IMR-90 (cell line): ENCODE measurements around the gene KRT80. TPM values are rescaled to one million over a fixed set of nuclear protein-coding genes. Genes with fewer than 3 reads are reported as not detected.

ENCODE experiments used
- ATAC-seq: fragments of 200-7000 bp; cut with Tn5 transposase; 2 replicates; pipeline ENCODE4 v1.9.1; 2020; ENCODE audit warnings: low read depth, mild to moderate bottlenecking, moderate library complexity
- BruUV-seq: library from RNA; stranded (reverse); fragments of 400-500 nt; replicated peaks from 2 replicates; lab custom pipeline; 2021; lab: Mats Ljungman, UMichigan
- CTCF ChIA-PET: fragments of 300-600 bp; formaldehyde crosslinking; extraction: SDS; loops from one replicate; lab custom pipeline; 2021; ENCODE audit warnings: antibody characterized with exemption; lab: Yijun Ruan, JAX
- POLR2A ChIA-PET: fragments of 300-600 bp; sonication (Branson Sonifier 250); formaldehyde crosslinking; loops from one replicate; lab custom pipeline; 2022; ENCODE audit warnings: antibody characterized with exemption; ENCODE audit not compliant: unreplicated experiment; lab: Charles Lee
- DNase-seq: peaks from one replicate; pipeline ENCODE4 v3.0.0; 2013
- H2AFZ ChIP-seq: replicated peaks from 2 replicates; pipeline ENCODE3; 2013; ENCODE audit warnings: low read length, mild to moderate bottlenecking; ENCODE audit not compliant: poor library complexity
- H2AK5ac ChIP-seq: 2 replicates; pipeline ENCODE4 v1.6.1; 2013; ENCODE audit warnings: low read depth, low read length, inconsistent platforms
- H2AK9ac ChIP-seq: replicated peaks from 2 replicates; pipeline ENCODE3; 2013; ENCODE audit warnings: mild to moderate bottlenecking, low read depth, low read length, moderate library complexity; ENCODE audit not compliant: poor library complexity
- H2BK120ac ChIP-seq: 2 replicates; pipeline ENCODE4 v1.6.1; 2013; ENCODE audit warnings: low read depth, low read length, inconsistent platforms
- H2BK15ac ChIP-seq: 3 replicates; pipeline ENCODE4 v1.6.1; 2013; ENCODE audit warnings: low read depth, low read length, inconsistent platforms
- H2BK20ac ChIP-seq: 2 replicates; pipeline ENCODE4 v1.6.1; 2013; ENCODE audit warnings: low read depth, mild to moderate bottlenecking, inconsistent platforms, low read length, moderate library complexity
- H2BK5ac ChIP-seq: 2 replicates; pipeline ENCODE4 v1.6.1; 2013; ENCODE audit warnings: mild to moderate bottlenecking, low read depth, low read length, inconsistent platforms; ENCODE audit not compliant: poor library complexity, severe bottlenecking
- H3K14ac ChIP-seq: replicated peaks from 2 replicates; pipeline ENCODE4 v1.6.1; 2013; ENCODE audit warnings: low read depth, low read length, inconsistent platforms
- H3K18ac ChIP-seq: 2 replicates; pipeline ENCODE4 v1.6.1; 2013; ENCODE audit warnings: low read depth, low read length, control low read depth
- H3K23ac ChIP-seq: 2 replicates; pipeline ENCODE4 v1.6.1; 2013; ENCODE audit warnings: low read depth, low read length, inconsistent platforms
- H3K27ac ChIP-seq: 2 replicates; pipeline ENCODE4 v1.5.1; 2013; ENCODE audit warnings: mild to moderate bottlenecking, control low read depth, low read length; ENCODE audit not compliant: insufficient read depth
- H3K27me3 ChIP-seq: 2 replicates; pipeline ENCODE4 v1.6.1; 2013; ENCODE audit warnings: low read length; ENCODE audit not compliant: control insufficient read depth, insufficient read depth
- H3K36me3 ChIP-seq: 2 replicates; pipeline ENCODE4 v1.6.1; 2013; ENCODE audit warnings: low read length, mixed read lengths; ENCODE audit not compliant: control insufficient read depth, insufficient read depth
- H3K4ac ChIP-seq: 2 replicates; pipeline ENCODE4 v1.6.1; 2013; ENCODE audit warnings: low read depth, low read length, inconsistent platforms
- H3K4me1 ChIP-seq: 2 replicates; pipeline ENCODE4 v1.6.1; 2013; ENCODE audit warnings: low read length, mixed read lengths; ENCODE audit not compliant: control insufficient read depth, insufficient read depth
- H3K4me2 ChIP-seq: 2 replicates; pipeline ENCODE4 v1.6.1; 2013; ENCODE audit warnings: low read depth, mild to moderate bottlenecking, control low read depth, low read length, moderate library complexity
- H3K4me3 ChIP-seq: 2 replicates; pipeline ENCODE4 v1.5.1; 2013; ENCODE audit warnings: low read depth, mild to moderate bottlenecking, control low read depth, low read length, moderate library complexity; ENCODE audit not compliant: insufficient read depth
- H3K56ac ChIP-seq: 2 replicates; pipeline ENCODE4 v1.6.1; 2013; ENCODE audit warnings: low read length, inconsistent platforms; ENCODE audit not compliant: insufficient read depth; ENCODE audit errors: extremely low read depth
- H3K79me1 ChIP-seq, 2 experiments: 2 replicates each; pipeline ENCODE4 v1.6.1; 2013; ENCODE audit warnings: low read length in 2 of 2, inconsistent platforms in 1 of 2, low read depth in 1 of 2
- H3K9ac ChIP-seq: 2 replicates; pipeline ENCODE4 v1.6.1; 2013; ENCODE audit warnings: low read depth, low read length, control low read depth
- H3K9me1 ChIP-seq: 2 replicates; pipeline ENCODE4 v1.6.1; 2013; ENCODE audit warnings: low read length, inconsistent platforms; ENCODE audit not compliant: insufficient read depth
- H3K9me3 ChIP-seq: 2 replicates; pipeline ENCODE4 v1.6.1; 2013; ENCODE audit warnings: low read length; ENCODE audit not compliant: control insufficient read depth, insufficient read depth
- H4K20me1 ChIP-seq: 2 replicates; pipeline ENCODE4 v1.6.1; 2013; ENCODE audit warnings: low read length, inconsistent platforms; ENCODE audit not compliant: insufficient read depth
- H4K5ac ChIP-seq: 2 replicates; pipeline ENCODE4 v1.6.1; 2013; ENCODE audit warnings: mild to moderate bottlenecking, low read depth, low read length, control low read depth
- H4K8ac ChIP-seq, 2 experiments: 2 replicates each; pipeline ENCODE4 v1.6.1; 2013; ENCODE audit warnings: low read depth in 2 of 2, low read length in 2 of 2, control low read depth in 1 of 2, inconsistent platforms in 1 of 2
- H4K91ac ChIP-seq: 2 replicates; pipeline ENCODE4 v1.6.1; 2013; ENCODE audit warnings: low read depth, low read length, inconsistent platforms; ENCODE audit not compliant: insufficient read depth
- BHLHE40 ChIP-seq: fragments of 150-350 bp; IDR thresholded peaks from 2 replicates; pipeline ENCODE4 v1.6.1; 2016; ENCODE audit warnings: mild to moderate bottlenecking, low read depth, low read length
- CEBPB ChIP-seq: IDR thresholded peaks from 2 replicates; pipeline ENCODE4 v1.6.1; 2012; ENCODE audit warnings: low read depth, low read length, improper control_type of control experiment
- CHD1 ChIP-seq: IDR thresholded peaks from 2 replicates; pipeline ENCODE4 v1.6.1; 2012; ENCODE audit warnings: low read depth, low read length, improper control_type of control experiment
- ELK1 ChIP-seq: fragments of 150-350 bp; IDR thresholded peaks from 2 replicates; pipeline ENCODE4 v1.6.1; 2016; ENCODE audit warnings: low read depth, mild to moderate bottlenecking, low read length, moderate library complexity, borderline replicate concordance
- FOS ChIP-seq: fragments of 150-350 bp; IDR thresholded peaks from 2 replicates; pipeline ENCODE4 v1.6.1; 2016; ENCODE audit warnings: low read depth, low read length
- MAFK ChIP-seq: IDR thresholded peaks from 2 replicates; pipeline ENCODE4 v1.6.1; 2012; ENCODE audit warnings: low read depth, low read length, improper control_type of control experiment
- MAZ ChIP-seq: IDR thresholded peaks from 2 replicates; pipeline ENCODE4 v1.6.1; 2012; ENCODE audit warnings: low read depth, mild to moderate bottlenecking, low read length, improper control_type of control experiment, moderate library complexity, borderline replicate concordance
- MXI1 ChIP-seq: IDR thresholded peaks from 2 replicates; pipeline ENCODE4 v1.6.1; 2012; ENCODE audit warnings: low read depth, mild to moderate bottlenecking, low read length, moderate library complexity, borderline replicate concordance
- NFE2L2 ChIP-seq: fragments of 150-350 bp; IDR thresholded peaks from 2 replicates; pipeline ENCODE4 v1.6.1; 2016; ENCODE audit warnings: low read depth, mild to moderate bottlenecking, low read length
- POLR2A ChIP-seq: IDR thresholded peaks from 2 replicates; pipeline ENCODE4 v1.6.1; 2012; ENCODE audit warnings: mild to moderate bottlenecking, low read depth, low read length
- RAD21 ChIP-seq: IDR thresholded peaks from 2 replicates; pipeline ENCODE4 v1.6.1; 2012; ENCODE audit warnings: low read length, improper control_type of control experiment
- RCOR1 ChIP-seq: IDR thresholded peaks from 2 replicates; pipeline ENCODE4 v1.6.1; 2012; ENCODE audit warnings: mild to moderate bottlenecking, low read length, improper control_type of control experiment; ENCODE audit not compliant: insufficient replicate concordance
- RFX5 ChIP-seq: IDR thresholded peaks from 2 replicates; pipeline ENCODE4 v1.8.0; 2012; ENCODE audit warnings: low read depth, mild to moderate bottlenecking, low read length, moderate library complexity
- SMC3 ChIP-seq: fragments of 150-350 bp; IDR thresholded peaks from 2 replicates; pipeline ENCODE4 v1.6.1; 2016; ENCODE audit warnings: low read depth, mild to moderate bottlenecking, antibody characterized with exemption, low read length, moderate library complexity
- WGBS, 2 experiments: methylation state at CpG; one replicate each; pipeline versions ENCODE4 v1.1.5 to v1.1.7; 2013; ENCODE audit warnings: missing lambda C conversion rate in 2 of 2; ENCODE audit not compliant: insufficient read length in 1 of 2; ENCODE audit errors: extremely low coverage in 2 of 2; 5-methylcytosine and 5-hydroxymethylcytosine counted together
- dilution Hi-C: fragments of 300-500 bp; cut with HindIII; formaldehyde crosslinking; loops from one replicate; pipeline ENCODE4 v1.14.3; 2018; ENCODE audit warnings: low sequenced_read_pairs; ENCODE audit not compliant: unreplicated experiment
- in situ Hi-C: fragments of 300-500 bp; cut with MboI; formaldehyde crosslinking; loops from 3 replicates; pipeline ENCODE4 v1.14.3; 2019; ENCODE audit warnings: low sequenced_read_pairs, inconsistent platforms, mixed read lengths
- intact Hi-C: fragments of 100-400 bp; cut with micrococcal nuclease; formaldehyde crosslinking; loops from 2 replicates; pipeline ENCODE4 v1.10.0; 2022
- polyA plus RNA-seq, 3 experiments: library from polyadenylated mRNA; depleted of rRNA; stranded (reverse); fragments of >200 nt; gene quantifications; 2 replicates each; pipeline ENCODE4 v1.2.3, GENCODE V29; 2012; ENCODE audit warnings: low replicate concordance in 1 of 3
- total RNA-seq: library from RNA; depleted of rRNA; stranded (reverse); fragments of >200 nt; gene quantifications from 2 replicates; pipeline ENCODE4 v1.2.3, GENCODE V29; 2012
- TF ChIP-seq, protein P1 (sequence below): fragments of 150-350 bp; IDR thresholded peaks from 2 replicates; pipeline ENCODE4 v1.6.1; 2017; ENCODE audit warnings: mild to moderate bottlenecking, antibody characterized with exemption, low read length, low read depth
- TF ChIP-seq, protein P2 (sequence below): conservative IDR thresholded peaks from 2 replicates; pipeline ENCODE4 v1.5.1; 2012; ENCODE audit warnings: mild to moderate bottlenecking, low read depth, low read length, improper control_type of control experiment

KRT80 gene
- total and polyA plus RNA-seq, 2 of the 4 experiments (the other 2 are of a cell fraction), result 0.54 to 3.4 TPM

DNA sequence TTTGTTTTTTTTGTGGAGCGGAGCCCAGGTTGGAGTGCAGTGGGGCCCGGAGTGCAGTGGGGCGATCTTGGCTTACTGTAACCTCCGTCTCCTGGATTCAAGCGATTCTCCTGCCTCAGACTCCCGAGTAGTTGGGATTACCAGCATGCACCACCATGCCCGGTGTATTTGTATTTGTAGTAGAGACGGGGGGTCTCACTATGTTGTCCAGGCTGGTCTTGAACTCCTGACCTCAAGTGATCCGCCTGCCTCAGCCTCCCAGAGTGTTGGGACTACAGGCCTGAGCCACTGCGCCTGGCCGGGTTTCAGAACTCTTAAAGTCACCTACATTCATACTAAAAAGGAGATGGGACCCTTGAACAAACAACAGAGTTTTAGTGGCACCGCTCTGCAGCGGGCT, 52.7 kb downstream of the KRT80 start:
- Histone ChIP-seq H4K8ac (no peak overlapping the region), H3K9ac (no peak overlapping the region), H3K18ac (no peak overlapping the region), H3K79me1 (no peaks in the 10 kb centered on the region), H2AK9ac (no peak overlapping the region), H3K36me3 (no peaks in the 10 kb centered on the region), H3K4ac (no peak overlapping the region), H3K4me1 (peaks cover 7% of the 10 kb centered on the region), H4K5ac (no peak overlapping the region), H2BK20ac (no peak overlapping the region), H4K91ac (no peak overlapping the region), H2BK5ac (no peak overlapping the region), H3K9me1 (peaks cover 8% of the 10 kb centered on the region; the same call in 1 of the 2 replicates), H2AFZ (peak overlapping the region; percentile 58), H3K9me3 (no peaks in the 10 kb centered on the region), H3K56ac (no peak overlapping the region), H3K23ac (no peak overlapping the region), H3K27me3 (peaks cover 6% of the 10 kb centered on the region), H2BK15ac (no peak overlapping the region), H2BK120ac (no peak overlapping the region), H3K4me2 (no peak overlapping the region), H2AK5ac (no peak overlapping the region; the same call in 1 of the 2 replicates), H3K4me3 (no peak overlapping the region), H4K20me1 (no peaks in the 10 kb centered on the region), H3K14ac (no peak overlapping the region), H3K27ac (no peak overlapping the region)
- intact Hi-C loops, result no loop called here
- dilution Hi-C loops, result no loop called here
- in situ Hi-C loops, result no loop called here
- DNase-seq, result no peak
- WGBS, 2 experiments, result 81% methylated on average over 7 of the region's 13 CpGs; no CpG with 5 or more reads in 1 of the 2 experiments
- BruUV-seq, result no TSS peak
- ChIA-PET CTCF (interaction anchor here (1.1 kb wide), 1 partner anchor 18 kb away, joined by 3 read pairs; no protein-coding TSS in a partner anchor), POLR2A (no interaction called here)
- ATAC-seq, result no peak
- TF ChIP-seq RFX5 (no peak), POLR2A (no peak), MXI1 (no peak), SMC3 (no peak), MAFK (no peak), BHLHE40 (no peak), FOS (no peak), ELK1 (no peak), RCOR1 (no peak), RAD21 (no peak), MAZ (no peak), CEBPB (no peak), NFE2L2 (no peak), CHD1 (no peak)
- TF ChIP-seq, protein P1, sequence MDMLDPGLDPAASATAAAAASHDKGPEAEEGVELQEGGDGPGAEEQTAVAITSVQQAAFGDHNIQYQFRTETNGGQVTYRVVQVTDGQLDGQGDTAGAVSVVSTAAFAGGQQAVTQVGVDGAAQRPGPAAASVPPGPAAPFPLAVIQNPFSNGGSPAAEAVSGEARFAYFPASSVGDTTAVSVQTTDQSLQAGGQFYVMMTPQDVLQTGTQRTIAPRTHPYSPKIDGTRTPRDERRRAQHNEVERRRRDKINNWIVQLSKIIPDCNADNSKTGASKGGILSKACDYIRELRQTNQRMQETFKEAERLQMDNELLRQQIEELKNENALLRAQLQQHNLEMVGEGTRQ, result no peak
- TF ChIP-seq, protein P2, sequence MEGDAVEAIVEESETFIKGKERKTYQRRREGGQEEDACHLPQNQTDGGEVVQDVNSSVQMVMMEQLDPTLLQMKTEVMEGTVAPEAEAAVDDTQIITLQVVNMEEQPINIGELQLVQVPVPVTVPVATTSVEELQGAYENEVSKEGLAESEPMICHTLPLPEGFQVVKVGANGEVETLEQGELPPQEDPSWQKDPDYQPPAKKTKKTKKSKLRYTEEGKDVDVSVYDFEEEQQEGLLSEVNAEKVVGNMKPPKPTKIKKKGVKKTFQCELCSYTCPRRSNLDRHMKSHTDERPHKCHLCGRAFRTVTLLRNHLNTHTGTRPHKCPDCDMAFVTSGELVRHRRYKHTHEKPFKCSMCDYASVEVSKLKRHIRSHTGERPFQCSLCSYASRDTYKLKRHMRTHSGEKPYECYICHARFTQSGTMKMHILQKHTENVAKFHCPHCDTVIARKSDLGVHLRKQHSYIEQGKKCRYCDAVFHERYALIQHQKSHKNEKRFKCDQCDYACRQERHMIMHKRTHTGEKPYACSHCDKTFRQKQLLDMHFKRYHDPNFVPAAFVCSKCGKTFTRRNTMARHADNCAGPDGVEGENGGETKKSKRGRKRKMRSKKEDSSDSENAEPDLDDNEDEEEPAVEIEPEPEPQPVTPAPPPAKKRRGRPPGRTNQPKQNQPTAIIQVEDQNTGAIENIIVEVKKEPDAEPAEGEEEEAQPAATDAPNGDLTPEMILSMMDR, result no peak
